Coronary artery (tissue), 2 donors: Measurements from ENCODE around the gene GDPD4.

Source experiments
- DNase-seq: peaks from one replicate; pipeline ENCODE4 v3.0.0-alpha.2; 2017; ENCODE audit warnings: low spot score
- H3K27ac ChIP-seq, 2 donors: fragments of 200-600 bp; sonication (generic); one replicate each; pipeline ENCODE4 v1.5.1; 2016 to 2019
- H3K4me3 ChIP-seq: fragments of 200-600 bp; sonication (generic); 2 replicates; pipeline ENCODE4 v1.5.1; 2016; ENCODE audit warnings: mild to moderate bottlenecking, moderate library complexity
- CTCF ChIP-seq: fragments of 200-600 bp; sonication (generic); IDR thresholded peaks from one replicate; pipeline ENCODE4 v1.5.1; 2019; ENCODE audit warnings: antibody characterized with exemption

GDPD4 gene

GRCh38 chr11:77301510-77301909 is at the start of gene GDPD4:
Gene GDPD4, minus strand, starts transcription at chr11:77301686. Its CDS starts 16,549 bp downstream, at chr11:77285137.
- DNase-seq, result no peak
- Histone ChIP-seq H3K4me3 (no peak within 1 kb of the TSS), H3K27ac (no peak within 1 kb of the TSS)
- TF ChIP-seq CTCF, result no peak

- H3K27ac ChIP-seq, result no peak overlapping the region
- DNase-seq, result no peak
- TF ChIP-seq CTCF, result no peak
- H3K4me3 ChIP-seq, result no peak overlapping the region
Measured at GRCh38 chr11:77347948-77348347, 46.5 kb upstream of the GDPD4 start.

- no peak for DNase-seq
- no peak for TF ChIP-seq CTCF
- H3K4me3 ChIP-seq, result no peak overlapping the region
- H3K27ac ChIP-seq, result no peak overlapping the region
Measured at GRCh38 chr11:77346906-77347603, 45.6 kb upstream of the GDPD4 start.

- Histone ChIP-seq H3K4me3 (no peak overlapping the region), H3K27ac (no peak overlapping the region)
- DNase-seq, result no peak
- TF ChIP-seq CTCF, result no peak
Measured at GRCh38 chr11:77345621-77346020, 44.1 kb upstream of the GDPD4 start.

GRCh38 chr11:77340501-77340900 is 39.0 kb upstream of the GDPD4 start:
- no peak for DNase-seq
- Histone ChIP-seq H3K4me3 (no peak overlapping the region), H3K27ac (no peak overlapping the region)
- no peak for TF ChIP-seq CTCF

- TF ChIP-seq CTCF, result no peak
- H3K4me3 ChIP-seq, result no peak overlapping the region
- H3K27ac ChIP-seq, result no peak overlapping the region
- DNase-seq, result no peak
Measured at GRCh38 chr11:77332259-77332658, 30.8 kb upstream of the GDPD4 start.

GRCh38 chr11:77325159-77325558 is 23.7 kb upstream of the GDPD4 start:
- no peak for DNase-seq
- no peak for TF ChIP-seq CTCF
- H3K4me3 ChIP-seq, result no peak overlapping the region

More at GRCh38 chr11:77325159-77325558, 23.7 kb upstream of the GDPD4 start:
- no peak overlapping the region for H3K27ac ChIP-seq
